Mucosa of rectum (tissue), 2 donors: Measurements from ENCODE around the gene TOB2.

ENCODE experiments used
- H3K27ac ChIP-seq, 2 donors: one replicate each; pipeline ENCODE4 v1.7.0; 2013; ENCODE audit warnings: inconsistent platforms in 2 of 2, low read depth in 2 of 2, low read length in 2 of 2
- H3K27me3 ChIP-seq, 2 donors: one replicate each; pipeline ENCODE4 v1.7.0; 2013; ENCODE audit warnings: low read length in 2 of 2; ENCODE audit not compliant: control insufficient read depth in 2 of 2, insufficient read depth in 2 of 2
- H3K36me3 ChIP-seq, 2 donors: one replicate each; pipeline ENCODE4 v1.7.0; 2013; ENCODE audit warnings: low read length in 2 of 2; ENCODE audit not compliant: control insufficient read depth in 2 of 2, insufficient read depth in 2 of 2
- H3K4me1 ChIP-seq, 2 donors: one replicate each; pipeline ENCODE4 v1.7.0; 2013; ENCODE audit warnings: low read length in 2 of 2, mild to moderate bottlenecking in 1 of 2; ENCODE audit not compliant: control insufficient read depth in 2 of 2, insufficient read depth in 2 of 2
- H3K4me3 ChIP-seq, 2 donors: one replicate each; pipeline ENCODE4 v1.7.0; 2013; ENCODE audit warnings: low read length in 2 of 2
- H3K9ac ChIP-seq, 2 donors: one replicate each; pipeline ENCODE4 v1.7.0; 2013; ENCODE audit warnings: low read length in 2 of 2, low read depth in 1 of 2, mild to moderate bottlenecking in 1 of 2
- H3K9me3 ChIP-seq, 2 donors: one replicate each; pipeline ENCODE4 v1.7.0; 2013; ENCODE audit warnings: low read length in 2 of 2; ENCODE audit not compliant: control insufficient read depth in 2 of 2
- donor health status: healthy.
- donor health status: Normal muscosa, but diverticular disease.

Gene TOB2

DNA sequence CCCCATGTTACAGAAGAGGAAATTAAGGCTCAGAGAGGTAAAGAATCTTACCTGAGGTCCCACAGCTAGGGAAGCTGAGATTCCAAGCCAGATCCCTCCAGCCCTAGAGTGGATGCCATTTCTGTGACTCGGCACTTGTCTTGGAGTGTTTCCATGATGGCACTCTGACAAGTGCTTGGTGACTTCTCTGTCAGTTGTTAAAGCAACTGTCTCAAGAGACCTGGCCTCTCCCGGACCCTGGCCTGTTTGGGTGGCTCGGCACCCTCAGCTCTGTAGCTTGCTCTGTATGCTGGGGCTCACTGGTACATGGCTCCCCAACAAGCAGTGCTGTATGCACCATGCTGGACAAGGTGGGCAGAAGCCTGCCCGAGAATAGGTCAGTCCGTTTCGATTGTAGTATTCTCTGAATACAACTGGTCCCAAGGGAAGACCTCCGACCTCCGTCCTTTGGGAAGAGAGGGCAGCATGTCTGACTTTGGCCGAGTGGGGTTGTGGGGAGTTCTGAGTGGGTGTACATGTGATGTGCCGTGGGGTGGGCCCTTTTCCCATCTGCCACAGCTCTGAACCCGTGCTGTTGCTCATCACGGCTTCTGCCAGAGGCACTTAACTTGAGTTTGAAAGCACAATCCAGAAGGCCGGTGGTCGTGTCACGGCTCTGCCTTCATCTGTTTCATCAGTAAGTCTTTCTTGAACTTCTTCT, 34.7 kb upstream of the TOB2 start:
- no peaks in the 10 kb centered on the region for H3K27me3 ChIP-seq
- no peak overlapping the region for H3K9ac ChIP-seq
- peaks cover 4 to 14% of the 10 kb centered on the region in 2 donors for H3K36me3 ChIP-seq
- no peak overlapping the region for H3K27ac ChIP-seq
- no peak overlapping the region for H3K4me3 ChIP-seq
- H3K4me1 ChIP-seq = peaks cover 5 to 20% of the 10 kb centered on the region in 2 donors
- no peaks in the 10 kb centered on the region for H3K9me3 ChIP-seq

DNA sequence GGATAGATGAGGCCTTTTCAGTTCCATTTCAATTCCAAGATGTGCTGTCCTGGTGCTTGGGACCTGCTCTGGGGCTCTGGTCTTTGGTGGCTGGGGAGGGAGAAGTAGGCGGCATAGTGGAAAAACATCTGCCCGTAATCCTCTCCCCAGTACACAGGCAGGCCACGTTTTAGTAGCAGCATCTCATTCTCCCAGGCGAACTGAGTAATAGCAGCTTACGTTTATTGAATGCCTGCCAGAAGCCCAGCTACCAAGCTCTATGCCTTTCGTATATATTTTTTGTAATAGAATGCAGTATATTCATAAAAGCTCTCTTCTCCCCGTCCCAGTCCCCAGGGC, 33.8 kb upstream of the TOB2 start:
- H3K36me3 ChIP-seq = peaks cover 4 to 15% of the 10 kb centered on the region in 2 donors
- H3K9ac ChIP-seq = no peak overlapping the region
- no peak overlapping the region for H3K4me3 ChIP-seq
- H3K4me1 ChIP-seq = peaks cover 0 to 16% of the 10 kb centered on the region in 2 donors
- peak overlapping the region in 1 of 2 donors; percentile 25 for H3K27ac ChIP-seq
- no peaks in the 10 kb centered on the region for H3K9me3 ChIP-seq
- no peaks in the 10 kb centered on the region for H3K27me3 ChIP-seq

DNA sequence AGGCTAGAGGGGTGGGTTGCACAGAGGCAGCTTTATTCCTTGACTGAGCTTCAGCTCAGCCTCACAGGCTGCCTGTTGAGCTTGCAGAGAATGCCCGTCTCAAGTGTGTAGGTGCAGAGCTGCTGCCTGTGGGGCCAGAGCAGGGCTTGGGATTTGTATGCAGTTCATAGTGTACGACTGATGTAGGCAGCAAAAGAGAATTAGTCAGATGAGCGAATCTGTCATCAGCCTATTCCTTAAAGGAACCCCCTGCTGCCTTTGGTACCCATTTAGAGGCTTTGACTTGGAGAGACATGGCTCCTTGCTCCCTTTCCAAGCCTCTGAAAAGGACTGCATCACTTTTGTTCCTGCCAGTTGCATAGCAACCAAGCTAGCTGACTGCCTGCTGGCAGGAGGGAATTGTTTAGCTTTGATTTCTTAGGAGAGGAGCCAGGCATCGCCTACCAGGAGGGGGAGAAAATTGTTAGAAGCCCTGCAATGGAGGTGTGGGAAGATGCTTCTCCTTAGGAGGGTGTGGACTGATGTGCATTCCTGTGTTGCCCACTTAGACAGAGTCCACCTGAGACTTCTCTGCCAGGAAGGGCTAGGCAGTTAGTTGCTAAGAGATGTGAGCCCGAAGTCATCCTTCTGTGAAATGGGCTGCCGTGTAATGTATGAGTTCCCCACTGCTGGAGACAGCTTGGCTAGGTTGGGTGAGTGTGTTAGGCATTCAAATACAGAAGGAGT, 33.2 kb upstream of the TOB2 start:
- Histone ChIP-seq H3K9ac (no peak overlapping the region), H3K9me3 (no peaks in the 10 kb centered on the region), H3K27me3 (no peaks in the 10 kb centered on the region), H3K4me1 (peaks cover 0 to 16% of the 10 kb centered on the region in 2 donors), H3K36me3 (peaks cover 4 to 18% of the 10 kb centered on the region in 2 donors), H3K27ac (peak overlapping the region in 1 of 2 donors; percentile 25), H3K4me3 (no peak overlapping the region)

DNA sequence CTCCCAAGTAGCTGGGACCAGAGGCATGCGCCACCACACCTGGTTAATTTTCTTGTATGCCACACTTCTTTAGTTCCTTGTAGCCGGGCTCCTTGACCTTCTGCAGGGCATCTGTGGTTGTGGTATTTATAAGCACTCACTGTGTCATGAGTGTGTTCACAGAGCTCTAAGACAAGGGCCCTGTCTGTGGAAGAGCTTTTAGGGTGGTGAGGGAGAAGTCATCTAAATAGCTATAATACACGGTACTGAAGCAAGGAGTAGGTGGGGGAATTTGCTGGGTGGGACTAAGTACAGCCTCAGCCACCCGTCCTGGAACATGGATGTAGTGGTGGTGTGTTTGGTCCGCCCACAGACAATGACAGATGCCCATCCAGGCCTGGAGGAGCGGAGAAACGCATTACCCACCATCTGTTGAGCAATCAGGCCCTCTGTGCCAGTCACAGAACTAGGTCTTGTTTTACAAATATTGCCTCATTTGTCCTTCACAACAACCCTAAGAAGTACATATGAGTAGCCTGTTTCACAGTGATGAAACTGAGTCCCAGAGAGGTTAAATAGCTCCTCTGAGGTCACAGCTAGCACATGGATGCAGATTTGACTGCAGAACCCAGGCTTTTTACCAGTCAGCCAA, 32.4 kb upstream of the TOB2 start:
- Histone ChIP-seq H3K9ac (no peak overlapping the region), H3K27me3 (no peaks in the 10 kb centered on the region), H3K4me3 (no peak overlapping the region), H3K9me3 (no peaks in the 10 kb centered on the region), H3K27ac (no peak overlapping the region), H3K4me1 (peaks cover 0 to 16% of the 10 kb centered on the region in 2 donors), H3K36me3 (peaks cover 4 to 18% of the 10 kb centered on the region in 2 donors)

DNA sequence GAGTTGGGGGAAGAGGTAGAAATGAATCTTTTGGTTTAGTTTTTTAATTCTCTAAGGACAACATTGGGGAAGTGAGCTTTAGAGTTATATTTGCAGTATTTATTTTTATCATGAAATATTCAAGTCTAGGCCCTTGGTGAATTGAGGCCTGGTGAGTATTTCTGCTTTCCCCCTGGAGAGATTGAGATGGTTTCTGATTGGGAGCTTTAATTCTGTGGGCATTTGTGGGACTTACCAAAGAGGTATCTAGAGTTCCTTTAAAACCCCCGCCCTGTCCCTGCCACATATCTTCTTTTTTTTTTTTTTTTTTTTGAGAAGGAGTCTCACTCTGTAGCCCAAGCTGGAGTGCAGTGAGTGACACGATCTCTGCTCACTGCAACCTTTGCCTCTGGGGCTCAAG, 31.9 kb upstream of the TOB2 start:
- Histone ChIP-seq H3K9me3 (no peaks in the 10 kb centered on the region), H3K4me3 (no peak overlapping the region), H3K9ac (no peak overlapping the region), H3K36me3 (peaks cover 4 to 22% of the 10 kb centered on the region in 2 donors), H3K27ac (no peak overlapping the region), H3K4me1 (peaks cover 0 to 13% of the 10 kb centered on the region in 2 donors), H3K27me3 (no peaks in the 10 kb centered on the region)

DNA sequence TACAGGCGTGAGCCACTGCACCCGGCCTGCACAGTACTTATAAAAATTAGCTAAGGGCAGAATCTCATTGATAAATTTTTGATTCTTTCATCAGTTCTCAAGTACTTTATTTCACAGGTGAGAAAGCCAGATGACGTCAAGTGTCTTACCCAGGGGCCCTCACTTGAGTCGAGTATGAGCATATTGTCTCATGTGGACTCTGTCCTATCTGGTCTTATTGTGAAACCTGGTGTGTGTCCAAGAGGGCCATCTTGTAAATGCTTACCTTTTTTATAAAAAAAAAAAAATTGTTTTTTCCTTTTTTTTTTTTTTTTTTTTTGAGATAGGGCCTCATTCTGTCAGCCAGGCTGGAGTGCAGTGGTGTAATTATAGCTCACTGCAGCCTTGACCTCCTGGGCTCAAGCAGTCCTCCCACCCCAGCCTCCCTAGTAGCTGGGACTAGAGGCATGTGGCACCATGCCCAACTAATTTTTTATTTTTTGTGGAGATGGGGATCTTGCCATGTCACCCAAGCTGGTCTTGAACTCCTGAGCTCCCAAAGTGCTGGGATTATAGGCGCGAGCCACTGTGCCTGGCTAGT, 28.4 kb upstream of the TOB2 start:
- Histone ChIP-seq H3K4me3 (no peak overlapping the region), H3K36me3 (peaks cover 4 to 33% of the 10 kb centered on the region in 2 donors), H3K4me1 (peaks cover 12 to 15% of the 10 kb centered on the region in 2 donors), H3K9me3 (no peaks in the 10 kb centered on the region), H3K9ac (no peak overlapping the region), H3K27ac (no peak overlapping the region), H3K27me3 (no peaks in the 10 kb centered on the region)

DNA sequence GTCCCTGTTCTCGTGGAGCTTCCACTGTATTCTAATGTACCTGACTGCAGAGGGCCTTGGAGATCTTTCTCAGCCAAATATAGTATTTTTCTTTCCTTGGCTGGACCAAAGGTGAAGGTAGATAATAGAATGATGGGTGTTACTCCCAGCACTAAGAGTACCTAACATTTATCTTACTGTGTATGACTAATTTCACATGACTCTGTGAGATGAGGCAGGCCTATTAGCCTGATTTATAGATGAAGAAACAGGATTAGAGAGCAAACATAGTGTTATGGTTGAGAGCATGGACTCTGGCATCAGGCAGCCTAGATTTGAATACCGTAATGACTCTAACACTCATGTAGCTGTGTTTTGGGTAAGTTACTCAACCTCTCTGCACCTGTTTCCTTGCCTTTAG, 25.0 kb upstream of the TOB2 start:
- Histone ChIP-seq H3K9me3 (no peaks in the 10 kb centered on the region), H3K27ac (peak overlapping the region in 1 of 2 donors; percentile 96), H3K4me1 (peaks cover 19 to 30% of the 10 kb centered on the region in 2 donors), H3K27me3 (no peaks in the 10 kb centered on the region), H3K36me3 (peaks cover 5 to 31% of the 10 kb centered on the region in 2 donors), H3K4me3 (no peak overlapping the region), H3K9ac (no peak overlapping the region)

DNA sequence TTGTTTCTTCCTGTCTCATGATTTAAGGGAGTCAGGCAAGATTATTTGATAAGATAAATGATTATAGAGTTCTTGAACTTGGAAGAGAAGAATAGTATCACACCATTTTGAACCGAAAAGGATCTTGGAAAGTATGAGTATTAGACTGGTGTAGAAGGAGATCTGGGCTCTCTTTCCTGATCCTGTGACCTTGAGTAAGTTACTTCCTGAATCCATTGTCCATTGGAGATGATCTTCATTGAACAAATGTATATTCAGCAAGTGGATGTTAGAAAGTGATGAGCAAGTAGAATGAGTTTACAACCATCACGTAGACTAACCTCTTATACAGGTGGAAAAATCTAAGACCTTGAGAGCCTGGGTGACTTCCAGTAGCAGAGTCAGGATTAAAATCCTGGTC, 24.3 kb upstream of the TOB2 start:
- peaks cover 19 to 30% of the 10 kb centered on the region in 2 donors for H3K4me1 ChIP-seq
- peak overlapping the region in 1 of 2 donors; percentile 99 for H3K9ac ChIP-seq
- no peak overlapping the region for H3K4me3 ChIP-seq
- peak overlapping the region; percentile 16 to 96 for H3K27ac ChIP-seq
- peaks cover 12 to 37% of the 10 kb centered on the region in 2 donors for H3K36me3 ChIP-seq
- H3K27me3 ChIP-seq = no peaks in the 10 kb centered on the region
- no peaks in the 10 kb centered on the region for H3K9me3 ChIP-seq

DNA sequence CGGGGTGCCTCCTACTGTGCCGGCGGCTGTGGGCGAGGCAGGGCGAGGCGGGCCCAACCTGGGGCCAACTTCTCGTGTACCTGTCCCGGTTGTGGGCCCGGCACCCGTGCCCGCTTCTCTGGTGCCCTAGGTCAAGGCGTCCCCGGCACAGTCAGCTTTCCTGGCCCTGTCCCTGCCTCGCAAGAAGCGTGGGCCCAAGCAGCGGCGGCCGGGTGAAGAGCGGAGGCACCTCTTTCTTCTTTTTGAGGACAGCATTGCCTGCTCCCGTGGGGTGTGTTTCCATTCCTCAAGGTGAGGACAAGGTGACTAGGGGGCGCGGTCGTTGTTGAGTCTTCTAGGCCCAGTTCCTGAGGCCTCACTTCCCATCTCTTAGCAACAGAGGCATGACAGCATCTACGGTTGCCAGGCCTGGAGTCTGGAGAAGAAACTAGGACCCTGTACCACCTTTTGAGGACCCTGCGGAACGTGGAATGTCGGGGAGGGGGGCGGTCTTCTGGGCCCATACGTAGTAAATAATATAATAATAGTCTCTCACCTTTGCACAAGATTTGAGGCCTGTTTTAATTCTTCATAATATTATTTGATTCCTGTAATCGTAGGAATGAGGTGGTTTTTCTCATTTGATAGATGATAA, 22.7 kb upstream of the TOB2 start:
- no peaks in the 10 kb centered on the region for H3K27me3 ChIP-seq
- no peaks in the 10 kb centered on the region for H3K9me3 ChIP-seq
- peak overlapping the region; percentile 87 to 94 for H3K4me3 ChIP-seq
- peaks cover 19 to 30% of the 10 kb centered on the region in 2 donors for H3K4me1 ChIP-seq
- H3K9ac ChIP-seq = peak overlapping the region; percentile 89 to 99
- H3K27ac ChIP-seq = peak overlapping the region; percentile 96 to 97
- H3K36me3 ChIP-seq = peaks cover 27 to 46% of the 10 kb centered on the region in 2 donors
